Measurements from ENCODE around the gene RASA3.

DNA sequence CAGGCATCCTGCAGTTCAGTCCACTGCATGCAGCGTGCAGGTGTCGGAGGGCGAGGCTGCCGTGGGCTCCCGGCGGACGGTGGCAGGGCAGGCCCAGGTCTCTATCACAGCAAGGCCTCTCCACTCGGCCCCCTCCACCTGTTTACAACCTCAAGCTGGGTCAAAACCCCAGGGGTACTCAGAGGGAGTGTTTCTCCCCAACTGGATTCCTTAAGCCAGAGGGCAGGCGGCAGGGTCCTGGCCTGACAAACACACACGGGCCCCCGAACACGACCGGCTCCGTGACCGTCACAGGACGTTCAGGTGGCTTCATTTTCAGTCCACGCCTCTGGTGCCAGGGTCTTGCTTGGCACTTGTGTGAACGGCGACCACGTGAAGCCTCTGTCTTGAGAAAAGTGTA lies 23.5 kb downstream of the RASA3 start:
- TF ChIP-seq, protein P1, sequence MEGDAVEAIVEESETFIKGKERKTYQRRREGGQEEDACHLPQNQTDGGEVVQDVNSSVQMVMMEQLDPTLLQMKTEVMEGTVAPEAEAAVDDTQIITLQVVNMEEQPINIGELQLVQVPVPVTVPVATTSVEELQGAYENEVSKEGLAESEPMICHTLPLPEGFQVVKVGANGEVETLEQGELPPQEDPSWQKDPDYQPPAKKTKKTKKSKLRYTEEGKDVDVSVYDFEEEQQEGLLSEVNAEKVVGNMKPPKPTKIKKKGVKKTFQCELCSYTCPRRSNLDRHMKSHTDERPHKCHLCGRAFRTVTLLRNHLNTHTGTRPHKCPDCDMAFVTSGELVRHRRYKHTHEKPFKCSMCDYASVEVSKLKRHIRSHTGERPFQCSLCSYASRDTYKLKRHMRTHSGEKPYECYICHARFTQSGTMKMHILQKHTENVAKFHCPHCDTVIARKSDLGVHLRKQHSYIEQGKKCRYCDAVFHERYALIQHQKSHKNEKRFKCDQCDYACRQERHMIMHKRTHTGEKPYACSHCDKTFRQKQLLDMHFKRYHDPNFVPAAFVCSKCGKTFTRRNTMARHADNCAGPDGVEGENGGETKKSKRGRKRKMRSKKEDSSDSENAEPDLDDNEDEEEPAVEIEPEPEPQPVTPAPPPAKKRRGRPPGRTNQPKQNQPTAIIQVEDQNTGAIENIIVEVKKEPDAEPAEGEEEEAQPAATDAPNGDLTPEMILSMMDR (IDR thresholded peaks at IDR 0.05): no peak
- TF ChIP-seq POLR2A (IDR thresholded peaks at IDR 0.05): no peak
